ENCODE results near the gene SASS6.

SASS6 gene

GRCh38 chr1:100164216-100164615 is 31.5 kb upstream of the SASS6 start:
- TF ChIP-seq TAF1 (IDR thresholded peaks at IDR 0.05; ENCODE audit: borderline replicate concordance, insufficient read depth, low read length) = no peak

DNA sequence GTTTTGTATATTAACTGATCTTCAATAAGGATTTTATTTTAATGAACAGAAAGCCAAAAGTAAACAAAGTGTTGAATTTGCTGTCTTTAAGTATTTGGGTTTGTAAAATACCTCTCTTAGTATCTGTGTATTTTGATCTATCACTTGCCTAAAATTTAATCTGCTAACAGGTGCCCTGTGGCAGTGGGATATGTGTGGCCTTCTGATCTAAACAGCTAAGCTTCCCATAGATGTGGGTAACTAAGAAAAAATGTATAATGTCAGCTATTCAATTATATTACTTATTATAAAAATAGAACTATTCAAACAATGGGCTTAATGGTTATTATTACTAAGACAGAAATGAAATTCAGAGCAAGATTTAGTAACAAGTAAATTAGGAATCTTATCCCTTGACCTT is 30.2 kb upstream of the SASS6 start:
- no peak for TF ChIP-seq SIN3A (IDR thresholded peaks at IDR 0.05; ENCODE audit: borderline replicate concordance, insufficient read depth, low read length)
- no peak for TF ChIP-seq FOXP2 (optimal IDR thresholded peaks at IDR 0.05; ENCODE audit: borderline replicate concordance, extremely low read depth, extremely low read length, insufficient read depth)
- no peak for TF ChIP-seq POLR2AphosphoS5 (IDR thresholded peaks at IDR 0.05; ENCODE audit: low read depth, low read length)
- no peak for TF ChIP-seq TAF1 (IDR thresholded peaks at IDR 0.05; ENCODE audit: borderline replicate concordance, insufficient read depth, low read length)
- TF ChIP-seq, protein P1, sequence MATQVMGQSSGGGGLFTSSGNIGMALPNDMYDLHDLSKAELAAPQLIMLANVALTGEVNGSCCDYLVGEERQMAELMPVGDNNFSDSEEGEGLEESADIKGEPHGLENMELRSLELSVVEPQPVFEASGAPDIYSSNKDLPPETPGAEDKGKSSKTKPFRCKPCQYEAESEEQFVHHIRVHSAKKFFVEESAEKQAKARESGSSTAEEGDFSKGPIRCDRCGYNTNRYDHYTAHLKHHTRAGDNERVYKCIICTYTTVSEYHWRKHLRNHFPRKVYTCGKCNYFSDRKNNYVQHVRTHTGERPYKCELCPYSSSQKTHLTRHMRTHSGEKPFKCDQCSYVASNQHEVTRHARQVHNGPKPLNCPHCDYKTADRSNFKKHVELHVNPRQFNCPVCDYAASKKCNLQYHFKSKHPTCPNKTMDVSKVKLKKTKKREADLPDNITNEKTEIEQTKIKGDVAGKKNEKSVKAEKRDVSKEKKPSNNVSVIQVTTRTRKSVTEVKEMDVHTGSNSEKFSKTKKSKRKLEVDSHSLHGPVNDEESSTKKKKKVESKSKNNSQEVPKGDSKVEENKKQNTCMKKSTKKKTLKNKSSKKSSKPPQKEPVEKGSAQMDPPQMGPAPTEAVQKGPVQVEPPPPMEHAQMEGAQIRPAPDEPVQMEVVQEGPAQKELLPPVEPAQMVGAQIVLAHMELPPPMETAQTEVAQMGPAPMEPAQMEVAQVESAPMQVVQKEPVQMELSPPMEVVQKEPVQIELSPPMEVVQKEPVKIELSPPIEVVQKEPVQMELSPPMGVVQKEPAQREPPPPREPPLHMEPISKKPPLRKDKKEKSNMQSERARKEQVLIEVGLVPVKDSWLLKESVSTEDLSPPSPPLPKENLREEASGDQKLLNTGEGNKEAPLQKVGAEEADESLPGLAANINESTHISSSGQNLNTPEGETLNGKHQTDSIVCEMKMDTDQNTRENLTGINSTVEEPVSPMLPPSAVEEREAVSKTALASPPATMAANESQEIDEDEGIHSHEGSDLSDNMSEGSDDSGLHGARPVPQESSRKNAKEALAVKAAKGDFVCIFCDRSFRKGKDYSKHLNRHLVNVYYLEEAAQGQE (IDR thresholded peaks at IDR 0.05; ENCODE audit: insufficient read depth in 1 of 2, low read depth in 2 of 2, low read length in 2 of 2) = no peak

GRCh38 chr1:100152271-100152670 is 19.5 kb upstream of the SASS6 start:
- TF ChIP-seq SIN3A (IDR thresholded peaks at IDR 0.05; ENCODE audit: borderline replicate concordance, insufficient read depth, low read length) = no peak
- TF ChIP-seq POLR2AphosphoS5 (IDR thresholded peaks at IDR 0.05; ENCODE audit: low read depth, low read length) = no peak
- TF ChIP-seq FOXP2 (optimal IDR thresholded peaks at IDR 0.05; ENCODE audit: borderline replicate concordance, extremely low read depth, extremely low read length, insufficient read depth) = no peak
- no peak for TF ChIP-seq TAF1 (IDR thresholded peaks at IDR 0.05; ENCODE audit: borderline replicate concordance, insufficient read depth, low read length)
- TF ChIP-seq, protein P1 (IDR thresholded peaks at IDR 0.05; ENCODE audit: insufficient read depth in 1 of 2, low read depth in 2 of 2, low read length in 2 of 2) = no peak

- TF ChIP-seq SIN3A (IDR thresholded peaks at IDR 0.05; ENCODE audit: borderline replicate concordance, insufficient read depth, low read length) (no peak), FOXP2 (optimal IDR thresholded peaks at IDR 0.05; ENCODE audit: borderline replicate concordance, extremely low read depth, extremely low read length, insufficient read depth) (no peak), POLR2AphosphoS5 (IDR thresholded peaks at IDR 0.05; ENCODE audit: low read depth, low read length) (no peak), TAF1 (IDR thresholded peaks at IDR 0.05; ENCODE audit: borderline replicate concordance, insufficient read depth, low read length) (no peak)
- TF ChIP-seq, protein P1 (IDR thresholded peaks at IDR 0.05; ENCODE audit: insufficient read depth in 1 of 2, low read depth in 2 of 2, low read length in 2 of 2) = no peak
Measured at GRCh38 chr1:100151679-100152078, 18.9 kb upstream of the SASS6 start.

DNA sequence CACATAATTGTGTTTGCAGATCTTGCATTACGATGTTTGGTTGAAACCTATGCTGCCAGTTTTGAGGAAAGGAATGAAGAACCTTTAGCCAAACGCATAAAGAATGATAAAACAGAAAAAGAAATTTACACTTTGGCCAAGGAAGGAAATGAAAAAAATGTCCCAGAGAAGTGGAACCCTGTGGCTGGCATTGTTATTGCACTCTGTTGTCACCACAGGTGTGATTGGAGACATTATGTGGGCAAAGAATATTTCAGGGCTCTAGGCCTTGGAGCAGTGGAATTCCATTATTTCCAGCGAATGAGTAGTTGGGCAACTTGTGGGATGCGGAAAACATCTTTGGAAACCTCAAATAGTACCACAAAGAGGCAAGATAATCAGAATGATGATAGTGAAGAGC is 15.1 kb upstream of the SASS6 start:
- TF ChIP-seq, protein P1 (IDR thresholded peaks at IDR 0.05; ENCODE audit: insufficient read depth in 1 of 2, low read depth in 2 of 2, low read length in 2 of 2) = no peak
- TF ChIP-seq POLR2AphosphoS5 (IDR thresholded peaks at IDR 0.05; ENCODE audit: low read depth, low read length) (no peak), SIN3A (IDR thresholded peaks at IDR 0.05; ENCODE audit: borderline replicate concordance, insufficient read depth, low read length) (no peak)
